SK-N-SH treated with all-trans-retinoic acid at 6 μM for 48 hours (cell line): ENCODE results near the gene FCRLB.

Experiments used
- ATAC-seq: fragments of 200-7000 bp; cut with Tn5 transposase; 3 replicates; pipeline ENCODE4 v1.9.1; 2020; ENCODE audit warnings: mild to moderate bottlenecking, moderate library complexity
- ARNTL ChIP-seq: fragments of 450-650 bp; formaldehyde crosslinking; IDR thresholded peaks from 2 replicates; pipeline ENCODE4 v1.5.0; 2020; ENCODE audit warnings: low read depth, mild to moderate bottlenecking, moderate library complexity, borderline replicate concordance
- BACH2 ChIP-seq: fragments of 250-450 bp; sonication (Bioruptor Pico); IDR thresholded peaks from 2 replicates; pipeline ENCODE4 v1.9.0; 2021; ENCODE audit warnings: mild to moderate bottlenecking, borderline replicate concordance
- CREB5 ChIP-seq: fragments of 250-450 bp; sonication (Bioruptor Pico); IDR thresholded peaks from 2 replicates; pipeline ENCODE4 v1.5.1; 2020; ENCODE audit warnings: low read depth, mild to moderate bottlenecking, moderate library complexity
- CSDC2 ChIP-seq: fragments of 250-450 bp; sonication (Bioruptor Pico); IDR thresholded peaks from 2 replicates; pipeline ENCODE4 v1.5.0; 2020; ENCODE audit warnings: mild to moderate bottlenecking, moderate library complexity
- CSRNP3 ChIP-seq: fragments of 250-450 bp; sonication (Bioruptor Pico); IDR thresholded peaks from 2 replicates; pipeline ENCODE4 v1.5.1; 2021; ENCODE audit warnings: mild to moderate bottlenecking, moderate library complexity
- ISL1 ChIP-seq: fragments of 250-450 bp; sonication (Bioruptor Pico); IDR thresholded peaks from 2 replicates; pipeline ENCODE4 v2.1.2; 2022; ENCODE audit warnings: mild to moderate bottlenecking, moderate library complexity
- OSR1 ChIP-seq: fragments of 250-450 bp; sonication (Bioruptor Pico); IDR thresholded peaks from 2 replicates; pipeline ENCODE4 v1.8.0; 2022; ENCODE audit warnings: moderate library complexity, mild to moderate bottlenecking, inconsistent platforms
- PATZ1 ChIP-seq: fragments of 250-450 bp; sonication (Bioruptor Pico); IDR thresholded peaks from 2 replicates; pipeline ENCODE4 v1.8.0; 2020; ENCODE audit warnings: mild to moderate bottlenecking, moderate library complexity, borderline replicate concordance
- POU6F1 ChIP-seq: fragments of 250-450 bp; sonication (Bioruptor Pico); IDR thresholded peaks from 2 replicates; pipeline ENCODE4 v1.8.0; 2021; ENCODE audit warnings: low read depth, mild to moderate bottlenecking, moderate library complexity, borderline replicate concordance
- RARB ChIP-seq: fragments of 250-450 bp; sonication (Bioruptor Pico); IDR thresholded peaks from 2 replicates; pipeline ENCODE4 v1.8.0; 2021; ENCODE audit warnings: mild to moderate bottlenecking, moderate library complexity
- SNAI2 ChIP-seq: fragments of 250-450 bp; sonication (Bioruptor Pico); IDR thresholded peaks from 2 replicates; pipeline ENCODE4 v1.5.0; 2020; ENCODE audit warnings: mild to moderate bottlenecking, moderate library complexity
- TCF4 ChIP-seq: fragments of 250-450 bp; sonication (Bioruptor Pico); IDR thresholded peaks from 2 replicates; pipeline ENCODE4 v1.8.0; 2021; ENCODE audit warnings: mild to moderate bottlenecking, moderate library complexity, borderline replicate concordance
- TOX ChIP-seq: fragments of 250-450 bp; sonication (Bioruptor Pico); IDR thresholded peaks from 2 replicates; pipeline ENCODE4 v1.8.0; 2021; ENCODE audit warnings: mild to moderate bottlenecking, moderate library complexity, borderline replicate concordance
- TSHZ2 ChIP-seq: fragments of 250-450 bp; sonication (Bioruptor Pico); IDR thresholded peaks from 2 replicates; pipeline ENCODE4 v1.5.0; 2020; ENCODE audit warnings: mild to moderate bottlenecking, moderate library complexity
- ZC3H10 ChIP-seq: fragments of 250-450 bp; sonication (Bioruptor Pico); IDR thresholded peaks from 2 replicates; pipeline ENCODE4 v1.5.1; 2021; ENCODE audit warnings: mild to moderate bottlenecking, moderate library complexity
- ZFP3 ChIP-seq: fragments of 250-450 bp; sonication (Bioruptor Pico); IDR thresholded peaks from 2 replicates; pipeline ENCODE4 v1.5.0; 2020; ENCODE audit warnings: mild to moderate bottlenecking, moderate library complexity
- ZNF565 ChIP-seq: fragments of 450-650 bp; formaldehyde crosslinking; conservative IDR thresholded peaks from 2 replicates; pipeline ENCODE4 v1.5.0; 2020; ENCODE audit warnings: low read depth, mild to moderate bottlenecking, moderate library complexity
- ZNF70 ChIP-seq: fragments of 450-650 bp; formaldehyde crosslinking; IDR thresholded peaks from 2 replicates; pipeline ENCODE4 v1.5.0; 2020; ENCODE audit warnings: mild to moderate bottlenecking, moderate library complexity
- ZNF8 ChIP-seq: fragments of 450-650 bp; formaldehyde crosslinking; IDR thresholded peaks from 2 replicates; pipeline ENCODE4 v1.5.0; 2020; ENCODE audit warnings: mild to moderate bottlenecking, moderate library complexity

FCRLB gene

GRCh38 chr1:161707503-161707902, 13.8 kb upstream of the FCRLB start:
- no peak for ATAC-seq
- no peak for TF ChIP-seq PATZ1 (CRISPR knock-in tag)
- no peak for TF ChIP-seq SNAI2 (CRISPR knock-in tag)
- no peak for TF ChIP-seq ISL1
- TF ChIP-seq TCF4: no peak
- TF ChIP-seq POU6F1 (CRISPR knock-in tag): no peak
- no peak for TF ChIP-seq ARNTL (CRISPR knock-in tag)
- TF ChIP-seq OSR1 (CRISPR knock-in tag): no peak
- no peak for TF ChIP-seq TOX
- no peak for TF ChIP-seq ZNF565 (CRISPR knock-in tag)
- no peak for TF ChIP-seq ZC3H10
- no peak for TF ChIP-seq ZNF70 (CRISPR knock-in tag)

- TF ChIP-seq TSHZ2 (CRISPR knock-in tag): no peak
- no peak for TF ChIP-seq ZC3H10
- TF ChIP-seq CSDC2 (CRISPR knock-in tag): no peak
- TF ChIP-seq RARB: no peak
- no peak for TF ChIP-seq ZFP3 (CRISPR knock-in tag)
- no peak for TF ChIP-seq ARNTL (CRISPR knock-in tag)
- no peak for TF ChIP-seq POU6F1 (CRISPR knock-in tag)
- TF ChIP-seq ZNF565 (CRISPR knock-in tag): no peak
- no peak for TF ChIP-seq CREB5 (CRISPR knock-in tag)
- no peak for TF ChIP-seq SNAI2 (CRISPR knock-in tag)
- TF ChIP-seq TCF4: no peak
- no peak for TF ChIP-seq CSRNP3 (CRISPR knock-in tag)
- no peak for TF ChIP-seq ISL1
- no peak for TF ChIP-seq OSR1 (CRISPR knock-in tag)
- no peak for TF ChIP-seq TOX
- no peak for TF ChIP-seq BACH2
- no peak for TF ChIP-seq ZNF8
- no peak for ATAC-seq
Observed at GRCh38 chr1:161709373-161709772, 12.0 kb upstream of the FCRLB start.

GRCh38 chr1:161710560-161710959, 10.8 kb upstream of the FCRLB start:
- TF ChIP-seq TSHZ2 (CRISPR knock-in tag): no peak
- no peak for ATAC-seq
